ENCODE data around the gene CTDSPL2. TPM values are rescaled to one million over a fixed set of nuclear protein-coding genes. Genes with fewer than 3 reads are reported as not detected.
"Not testable (repeated sequence)": the region's sequence is repeated elsewhere in the genome, so short reads cannot be mapped to it uniquely, and the experiment has no call there.

The CTDSPL2 gene
- total RNA-seq, 1 donor from 2014 or later, result 41.7 TPM

DNA sequence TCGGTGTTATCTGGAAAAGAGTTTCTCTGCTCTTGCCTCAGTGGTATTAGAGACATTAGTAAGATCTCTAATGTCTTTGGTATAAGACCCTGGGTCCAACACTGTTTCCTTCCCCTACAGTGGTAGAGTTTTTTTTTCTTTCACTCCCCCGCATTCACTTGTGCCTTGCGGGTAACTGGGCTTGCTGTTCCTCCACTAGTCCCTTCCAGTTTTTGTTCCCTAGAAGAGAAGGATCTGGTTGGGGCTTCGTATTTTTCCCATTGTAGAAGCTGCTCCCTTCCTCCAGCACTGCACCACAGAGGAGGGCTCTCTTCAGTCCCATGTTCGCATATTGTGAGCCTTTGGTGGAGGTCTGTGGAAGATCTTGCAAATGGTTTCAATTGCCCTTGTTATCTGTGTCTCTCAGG is 13.7 kb downstream of the CTDSPL2 start:
- H3K4me3 Mint-ChIP-seq (ENCODE audit: unreplicated experiment), result no peak overlapping the region
- TF ChIP-seq, protein P1, sequence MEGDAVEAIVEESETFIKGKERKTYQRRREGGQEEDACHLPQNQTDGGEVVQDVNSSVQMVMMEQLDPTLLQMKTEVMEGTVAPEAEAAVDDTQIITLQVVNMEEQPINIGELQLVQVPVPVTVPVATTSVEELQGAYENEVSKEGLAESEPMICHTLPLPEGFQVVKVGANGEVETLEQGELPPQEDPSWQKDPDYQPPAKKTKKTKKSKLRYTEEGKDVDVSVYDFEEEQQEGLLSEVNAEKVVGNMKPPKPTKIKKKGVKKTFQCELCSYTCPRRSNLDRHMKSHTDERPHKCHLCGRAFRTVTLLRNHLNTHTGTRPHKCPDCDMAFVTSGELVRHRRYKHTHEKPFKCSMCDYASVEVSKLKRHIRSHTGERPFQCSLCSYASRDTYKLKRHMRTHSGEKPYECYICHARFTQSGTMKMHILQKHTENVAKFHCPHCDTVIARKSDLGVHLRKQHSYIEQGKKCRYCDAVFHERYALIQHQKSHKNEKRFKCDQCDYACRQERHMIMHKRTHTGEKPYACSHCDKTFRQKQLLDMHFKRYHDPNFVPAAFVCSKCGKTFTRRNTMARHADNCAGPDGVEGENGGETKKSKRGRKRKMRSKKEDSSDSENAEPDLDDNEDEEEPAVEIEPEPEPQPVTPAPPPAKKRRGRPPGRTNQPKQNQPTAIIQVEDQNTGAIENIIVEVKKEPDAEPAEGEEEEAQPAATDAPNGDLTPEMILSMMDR (IDR thresholded peaks at IDR 0.05), result no peak
- no peaks in the 10 kb centered on the region for H3K27me3 Mint-ChIP-seq (ENCODE audit: low read depth)
- no peaks in the 10 kb centered on the region for H3K9me3 Mint-ChIP-seq (ENCODE audit: low read depth)
- H3K36me3 Mint-ChIP-seq (ENCODE audit: low read depth), result no peaks in the 10 kb centered on the region
- H3K4me1 Mint-ChIP-seq (ENCODE audit: low read depth), result peaks cover 20% of the 10 kb centered on the region
- H3K27ac Mint-ChIP-seq (ENCODE audit: unreplicated experiment), result no peak overlapping the region
- DNase-seq (ENCODE audit: low spot score), result no peak

DNA sequence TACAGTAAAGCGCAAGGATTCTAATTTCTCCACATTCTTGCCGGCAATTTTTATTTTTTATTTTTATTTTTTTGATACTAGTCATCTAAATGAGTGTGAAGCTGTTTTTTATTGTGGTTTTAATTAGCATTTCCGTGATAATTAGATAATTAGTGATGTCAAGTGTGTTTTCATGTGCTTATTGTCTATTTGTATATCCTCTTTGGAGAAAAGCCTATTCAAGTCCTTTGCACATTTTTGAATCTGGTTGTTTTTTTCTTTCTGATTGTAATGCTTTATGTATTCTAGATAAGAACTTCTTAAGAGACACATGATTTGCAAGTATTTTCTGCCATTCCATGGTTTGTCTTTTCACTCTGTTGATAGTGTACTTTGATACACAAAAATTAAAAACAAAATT is 16.1 kb downstream of the CTDSPL2 start:
- H3K9me3 Mint-ChIP-seq (ENCODE audit: low read depth), result no peaks in the 10 kb centered on the region
- H3K4me3 Mint-ChIP-seq (ENCODE audit: unreplicated experiment), result no peak overlapping the region
- TF ChIP-seq, protein P1 (IDR thresholded peaks at IDR 0.05), result no peak
- no peaks in the 10 kb centered on the region for H3K36me3 Mint-ChIP-seq (ENCODE audit: low read depth)
- DNase-seq (ENCODE audit: low spot score), result no peak
- no peaks in the 10 kb centered on the region for H3K27me3 Mint-ChIP-seq (ENCODE audit: low read depth)
- no peak overlapping the region for H3K27ac Mint-ChIP-seq (ENCODE audit: unreplicated experiment)
- H3K4me1 Mint-ChIP-seq (ENCODE audit: low read depth), result peaks cover 11% of the 10 kb centered on the region

DNA sequence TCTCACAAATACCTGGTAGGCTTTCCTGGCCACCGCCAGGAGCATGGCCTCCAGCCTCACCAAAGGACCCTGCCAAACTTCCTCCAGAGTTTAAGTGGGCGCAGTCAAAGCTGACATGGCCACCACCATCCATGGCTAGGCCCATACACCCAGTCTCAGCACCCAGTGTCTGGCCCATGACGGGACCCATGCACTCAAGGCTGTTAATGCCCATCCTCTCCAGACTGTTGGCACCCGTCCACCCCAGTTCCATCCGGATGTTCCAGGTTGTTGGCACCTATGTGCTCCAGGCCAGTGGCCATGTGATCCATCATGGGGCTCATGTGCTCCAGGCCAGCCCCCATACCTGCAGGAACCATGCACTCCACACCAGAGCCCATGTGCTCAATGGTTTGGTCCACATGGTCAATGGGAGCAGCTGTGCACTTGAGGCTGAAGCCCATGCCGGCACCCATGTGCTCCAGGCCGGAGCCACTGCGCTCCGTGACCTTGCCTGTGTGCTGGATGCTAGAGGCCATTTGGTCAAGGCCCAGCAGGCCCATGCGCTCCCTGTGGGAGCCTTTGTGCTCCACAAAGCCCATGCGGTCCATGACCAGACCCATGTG is 20.4 kb downstream of the CTDSPL2 start:
- Mint-ChIP-seq H3K9me3 (ENCODE audit: low read depth) (no peaks in the 10 kb centered on the region), H3K4me1 (ENCODE audit: low read depth) (no peaks in the 10 kb centered on the region), H3K27ac (ENCODE audit: unreplicated experiment) (no peak overlapping the region), H3K36me3 (ENCODE audit: low read depth) (no peaks in the 10 kb centered on the region), H3K4me3 (ENCODE audit: unreplicated experiment) (no peak overlapping the region), H3K27me3 (ENCODE audit: low read depth) (no peaks in the 10 kb centered on the region)
- DNase-seq (ENCODE audit: low spot score), result no peak
- TF ChIP-seq, protein P1 (IDR thresholded peaks at IDR 0.05), result no peak

DNA sequence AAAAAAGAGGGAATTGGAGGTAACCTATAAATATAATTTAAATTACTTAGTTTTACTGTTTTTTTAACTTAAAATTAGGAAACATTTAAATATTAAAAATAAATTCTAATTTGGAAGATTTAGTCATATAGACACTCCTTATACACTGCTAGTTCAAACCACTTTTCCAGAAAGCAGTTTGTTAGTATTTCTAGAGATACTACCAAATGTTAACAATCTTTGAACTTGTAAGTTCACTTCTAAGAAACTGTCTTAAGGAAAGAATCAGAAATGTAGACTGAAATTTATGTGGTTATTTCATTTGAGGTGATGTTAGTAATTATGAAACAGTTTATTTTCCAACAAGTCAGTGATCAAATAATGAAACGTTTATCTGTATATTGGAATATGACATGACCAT is 22.7 kb downstream of the CTDSPL2 start:
- no peak overlapping the region for H3K27ac Mint-ChIP-seq (ENCODE audit: unreplicated experiment)
- H3K36me3 Mint-ChIP-seq (ENCODE audit: low read depth), result no peaks in the 10 kb centered on the region
- TF ChIP-seq, protein P1 (IDR thresholded peaks at IDR 0.05), result no peak
- no peaks in the 10 kb centered on the region for H3K27me3 Mint-ChIP-seq (ENCODE audit: low read depth)
- H3K4me1 Mint-ChIP-seq (ENCODE audit: low read depth), result no peaks in the 10 kb centered on the region
- no peak overlapping the region for H3K4me3 Mint-ChIP-seq (ENCODE audit: unreplicated experiment)
- H3K9me3 Mint-ChIP-seq (ENCODE audit: low read depth), result no peaks in the 10 kb centered on the region
- no peak for DNase-seq (ENCODE audit: low spot score)

DNA sequence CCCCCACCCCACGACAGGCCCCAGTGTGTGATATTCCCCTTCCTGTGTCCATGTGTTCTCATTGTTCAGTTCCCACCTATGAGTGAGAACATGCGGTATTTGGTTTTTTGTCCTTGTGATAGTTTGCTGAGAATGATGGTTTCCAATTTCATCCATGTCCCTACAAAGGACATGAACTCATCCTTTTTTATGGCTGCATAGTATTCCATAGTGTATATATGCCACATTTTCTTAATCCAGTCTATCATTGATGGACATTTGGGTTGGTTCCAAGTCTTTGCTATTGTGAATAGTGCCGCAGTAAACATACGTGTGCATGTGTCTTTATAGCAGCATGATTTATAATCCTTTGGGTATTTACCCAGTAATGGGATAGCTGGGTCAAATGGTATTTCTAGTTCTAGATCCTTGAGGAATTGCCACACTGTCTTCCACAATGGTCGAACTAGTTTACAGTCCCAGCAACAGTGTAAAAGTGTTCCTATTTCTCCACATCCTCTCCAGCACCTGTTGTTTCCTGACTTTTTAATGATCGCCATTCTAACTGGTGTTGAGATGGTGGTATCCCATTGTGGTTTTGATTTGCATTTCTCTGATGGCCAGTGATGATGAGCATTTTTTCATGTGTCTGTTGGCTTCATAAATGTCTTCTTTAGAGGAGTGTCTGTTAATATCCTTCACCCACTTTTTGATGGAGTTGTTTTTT is 26.3 kb downstream of the CTDSPL2 start:
- H3K36me3 Mint-ChIP-seq (ENCODE audit: low read depth); H3K4me3 Mint-ChIP-seq (ENCODE audit: unreplicated experiment): not testable (repeated sequence)

DNA sequence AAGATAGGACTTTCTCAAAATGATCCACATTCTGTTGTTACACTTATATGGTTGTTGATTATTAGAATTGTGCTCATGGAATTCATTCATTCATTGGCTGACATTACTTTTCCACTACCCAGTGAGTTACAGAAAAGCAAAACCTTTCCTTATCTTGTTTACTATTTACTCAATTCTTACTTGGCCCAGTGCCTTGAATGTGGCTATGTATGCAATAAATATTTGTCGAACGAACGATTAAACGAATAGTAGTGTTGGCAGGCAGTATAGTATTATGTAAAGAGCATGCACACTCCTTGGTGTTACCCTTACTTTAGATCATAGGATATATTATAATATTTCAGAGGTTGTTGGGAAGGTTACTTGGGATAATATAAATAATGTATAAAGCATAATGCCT is 31.0 kb downstream of the CTDSPL2 start:
- no peaks in the 10 kb centered on the region for H3K27me3 Mint-ChIP-seq (ENCODE audit: low read depth)
- no peak overlapping the region for H3K27ac Mint-ChIP-seq (ENCODE audit: unreplicated experiment)
- H3K4me1 Mint-ChIP-seq (ENCODE audit: low read depth), result peaks cover 5% of the 10 kb centered on the region
- no peaks in the 10 kb centered on the region for H3K9me3 Mint-ChIP-seq (ENCODE audit: low read depth)
- H3K36me3 Mint-ChIP-seq (ENCODE audit: low read depth), result peaks cover 3% of the 10 kb centered on the region
- no peak overlapping the region for H3K4me3 Mint-ChIP-seq (ENCODE audit: unreplicated experiment)
- no peak for DNase-seq (ENCODE audit: low spot score)
- TF ChIP-seq, protein P1 (IDR thresholded peaks at IDR 0.05), result no peak

More for the DNA sequence above, 26.3 kb downstream of the CTDSPL2 start:
- H3K27ac Mint-ChIP-seq (ENCODE audit: unreplicated experiment); H3K9me3 Mint-ChIP-seq (ENCODE audit: low read depth); DNase-seq (ENCODE audit: low spot score); H3K4me1 Mint-ChIP-seq (ENCODE audit: low read depth); H3K27me3 Mint-ChIP-seq (ENCODE audit: low read depth): not testable (repeated sequence)
